ENCODE measurements around the gene ZNF296.
A peak's percentile ranks its signal among the peaks of the same experiment; 100 is the strongest.

ZNF296 gene

DNA sequence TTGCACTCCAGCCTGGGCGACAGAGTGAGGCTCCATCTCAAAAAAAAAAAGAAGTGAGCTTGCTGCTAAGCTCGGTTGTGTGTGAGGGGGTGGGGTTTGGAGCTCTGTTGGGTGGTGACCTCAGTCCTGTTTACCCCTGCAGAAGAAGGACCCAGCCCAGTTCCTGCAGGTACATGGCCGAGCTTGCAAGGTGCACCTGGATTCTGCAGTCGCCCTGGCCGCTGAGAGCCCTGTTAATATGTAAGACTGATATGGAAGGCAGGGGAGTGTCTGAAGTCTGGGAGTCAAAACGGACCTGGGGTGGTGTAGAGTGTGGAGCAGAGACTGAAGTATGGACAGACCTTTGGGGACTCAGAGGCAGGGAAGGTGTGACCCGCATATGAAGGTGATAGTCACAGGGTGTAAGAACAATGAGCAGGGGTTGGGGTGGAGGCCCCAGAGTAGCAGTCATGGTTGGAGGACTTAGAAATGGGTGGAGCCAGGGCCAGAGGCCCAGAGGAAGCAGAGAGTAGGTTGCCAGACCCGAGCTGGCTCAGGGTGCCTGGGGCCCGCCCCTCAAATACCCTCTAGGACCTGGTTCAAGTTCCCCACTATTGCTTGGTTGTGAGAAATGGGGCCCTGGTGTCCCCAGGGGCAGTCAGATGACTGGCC is 24.2 kb downstream of the ZNF296 start:
- no peak for DNase-seq

DNA sequence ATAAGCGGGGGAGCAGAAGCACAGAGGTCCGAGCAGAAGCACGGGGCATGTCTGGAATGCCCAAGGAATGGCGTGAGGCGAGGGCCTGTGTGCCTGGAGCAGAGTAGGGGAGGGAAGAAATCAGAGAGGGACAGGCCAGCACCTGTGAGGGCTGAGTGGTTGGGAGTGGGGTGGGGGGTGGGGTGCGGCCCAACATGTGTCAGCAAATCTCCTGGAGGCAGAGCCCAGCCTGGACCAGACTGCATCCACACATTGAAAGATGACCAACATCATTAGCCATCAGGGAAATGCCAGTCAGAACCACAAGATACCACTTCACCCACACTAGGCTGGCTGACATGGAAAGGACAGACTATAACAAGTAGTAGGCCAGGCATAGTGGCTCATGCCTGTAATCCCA is 26.2 kb downstream of the ZNF296 start:
- no peak for DNase-seq

DNA sequence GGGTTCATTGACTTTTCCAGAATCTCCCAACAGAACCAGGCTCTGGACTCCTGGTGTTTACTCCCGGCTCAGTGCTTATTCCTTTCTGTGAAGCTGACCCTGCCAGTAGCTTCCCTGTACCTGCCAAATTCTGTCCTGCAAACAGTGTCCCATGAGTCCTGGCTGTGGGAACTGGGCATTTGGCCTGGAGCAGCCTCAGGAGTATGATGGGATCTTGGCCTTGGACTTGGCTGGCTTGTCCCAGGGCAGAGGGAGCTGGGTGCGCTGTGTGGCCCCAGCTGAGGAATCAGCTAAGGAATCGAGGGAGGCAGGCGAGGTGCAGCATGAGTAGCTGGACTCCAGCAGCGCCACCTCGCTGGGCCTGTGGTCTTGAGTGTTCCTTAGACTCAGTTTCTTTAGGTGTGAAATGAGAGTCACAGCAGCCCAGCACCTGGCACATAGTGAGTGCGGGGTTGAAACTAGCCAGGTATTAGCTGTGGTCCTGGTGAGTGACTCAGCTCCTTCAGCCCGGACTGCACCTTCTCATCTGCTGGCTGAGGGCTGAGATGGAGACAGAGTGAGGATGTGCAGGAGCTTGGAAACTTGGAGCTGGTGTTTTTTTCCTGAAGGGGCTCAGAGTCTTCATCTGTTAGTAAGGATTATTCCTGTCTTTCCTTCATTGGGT is 27.1 kb downstream of the ZNF296 start:
- DNase-seq: no peak

DNA sequence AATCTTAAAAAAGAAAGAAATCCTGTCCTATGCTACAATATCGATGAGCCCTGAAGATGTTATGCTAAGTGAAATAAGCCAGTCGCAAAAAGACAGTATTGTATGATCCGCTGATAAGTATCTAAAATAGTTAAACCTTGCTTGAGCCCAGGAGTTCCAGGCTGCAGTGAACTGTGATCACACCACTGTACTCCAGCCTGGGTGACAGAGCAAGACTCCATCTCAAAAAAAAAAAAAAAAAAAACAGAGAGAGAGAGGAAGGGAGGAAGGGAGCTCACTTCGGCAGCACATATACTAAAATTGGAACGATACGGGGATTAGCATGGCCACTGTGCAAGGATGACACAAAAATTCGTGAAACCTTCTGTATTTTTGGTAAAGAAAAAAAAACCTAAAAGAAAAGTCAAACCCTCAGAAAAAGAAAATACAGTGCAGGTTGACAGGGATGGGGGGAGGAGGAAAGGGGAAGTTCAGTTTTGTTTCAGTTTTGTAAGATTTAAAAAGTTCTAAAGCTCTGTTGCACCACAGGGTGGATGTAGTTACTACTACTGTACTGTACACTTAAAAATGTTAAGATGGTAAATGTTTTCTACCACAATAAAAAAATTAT is 29.0 kb downstream of the ZNF296 start:
- no peak for DNase-seq

DNA sequence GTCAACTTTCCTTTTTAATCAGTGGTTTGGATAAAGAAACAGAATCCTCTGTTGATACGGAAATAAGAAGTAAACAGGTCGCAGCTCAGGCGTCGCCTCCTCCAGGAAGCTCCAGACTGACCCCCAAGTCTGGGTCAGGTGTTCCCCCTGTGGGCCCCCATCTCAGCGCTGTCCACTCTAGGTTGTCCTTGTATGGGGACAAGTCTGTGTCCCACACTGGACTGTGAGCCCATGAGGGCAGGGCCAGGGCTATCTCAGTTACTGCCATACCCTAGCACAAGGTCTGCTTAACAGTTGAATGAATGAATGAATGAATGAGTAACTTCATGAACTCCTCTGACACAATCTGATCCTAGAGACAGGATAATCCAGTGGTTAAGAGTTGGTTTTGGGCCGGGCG is 29.9 kb downstream of the ZNF296 start:
- DNase-seq: no peak

DNA sequence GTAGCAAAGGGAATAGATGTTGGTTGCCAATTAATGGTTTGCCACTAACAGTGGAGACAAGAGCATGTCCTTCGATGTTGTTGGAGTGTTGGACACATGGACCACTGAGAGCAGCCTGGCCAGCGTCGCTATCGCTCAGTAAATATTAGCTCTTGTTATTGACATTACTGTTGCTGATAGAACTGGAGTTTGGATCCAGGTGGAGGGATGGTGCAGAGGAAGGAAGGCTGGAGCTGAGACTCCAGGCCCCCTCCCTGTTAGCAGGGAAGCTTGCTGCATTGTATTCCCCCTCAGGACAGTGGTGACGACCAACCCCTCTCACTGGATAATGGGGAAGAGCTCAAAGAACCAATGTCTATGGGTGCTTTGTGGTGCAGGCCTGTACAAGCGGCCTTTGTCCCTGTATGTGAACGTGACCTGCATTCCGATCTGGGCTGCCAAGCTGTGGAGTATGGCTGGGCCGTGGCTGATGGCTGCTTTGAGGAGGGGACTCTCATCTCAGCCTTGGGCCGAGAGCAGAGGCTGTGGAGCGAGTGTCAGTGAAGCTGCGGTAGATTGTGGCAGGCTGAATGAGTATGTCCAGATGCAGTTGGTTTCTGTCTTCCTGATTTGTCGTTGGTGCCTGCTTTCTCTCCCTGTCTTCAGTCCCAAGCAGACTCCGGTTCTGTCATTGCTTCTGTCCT is 30.5 kb downstream of the ZNF296 start:
- no peak for DNase-seq

DNA sequence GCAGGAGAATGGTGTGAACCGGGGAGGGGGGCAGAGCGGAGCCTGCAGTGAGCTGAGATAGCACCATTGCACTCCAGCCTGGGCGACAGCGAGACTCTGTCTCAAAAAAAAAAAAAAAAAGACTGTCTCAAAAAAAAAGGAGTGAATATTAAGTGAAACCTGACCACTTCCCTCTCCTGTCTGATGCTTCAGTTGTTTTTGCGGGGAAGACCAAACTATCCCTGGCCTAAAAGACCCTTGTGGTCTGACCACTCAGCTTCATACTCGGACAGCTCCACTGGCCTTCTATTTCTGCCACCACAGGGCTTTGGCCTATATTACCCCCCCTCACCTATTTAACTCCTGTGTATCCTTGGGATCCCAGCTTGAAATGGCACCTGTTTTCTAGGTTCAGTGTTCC is 35.2 kb downstream of the ZNF296 start:
- no peak for DNase-seq

DNA sequence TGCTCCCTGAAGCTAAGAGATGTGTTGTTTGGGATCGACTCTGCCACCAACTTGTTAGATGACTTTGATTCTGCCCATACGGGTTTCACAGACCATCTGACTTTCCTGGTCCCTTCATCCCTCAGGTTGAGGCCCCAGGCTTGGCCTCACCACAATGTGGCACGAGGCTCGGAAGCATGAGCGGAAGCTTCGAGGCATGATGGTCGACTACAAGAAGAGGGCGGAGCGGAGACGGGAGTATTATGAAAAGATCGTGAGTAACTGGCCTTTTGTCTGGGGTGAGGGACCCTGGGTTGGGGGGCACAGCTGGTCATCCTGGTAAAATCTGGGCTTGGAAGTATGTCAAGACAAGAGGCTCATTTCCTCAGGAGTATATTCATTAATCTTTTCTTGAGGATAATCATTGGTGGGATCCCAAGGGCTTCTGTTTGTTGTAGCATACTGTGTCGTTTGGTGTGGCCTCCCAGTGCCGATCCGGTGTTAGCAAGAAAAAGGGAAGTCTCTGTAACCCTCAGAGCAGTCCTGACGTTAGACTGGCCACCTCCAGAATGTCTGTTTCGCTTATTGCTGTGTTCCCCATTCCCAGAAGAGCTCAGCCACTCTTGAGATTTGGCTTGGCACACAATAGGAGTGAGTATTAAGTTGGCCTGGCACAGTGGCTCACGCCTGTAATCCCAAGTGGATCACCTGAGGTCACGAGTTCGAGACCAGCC is 36.1 kb downstream of the ZNF296 start:
- DNase-seq: no peak

- DNase-seq: peak; percentile 90
Measured at GRCh38 chr19:45038931-45039893, 37.1 kb downstream of the ZNF296 start, which contains the start of gene CLASRP. TSS of gene CLASRP (plus strand) at chr19:45039045. CDS start at chr19:45040213, 1,168 bp downstream.

DNA sequence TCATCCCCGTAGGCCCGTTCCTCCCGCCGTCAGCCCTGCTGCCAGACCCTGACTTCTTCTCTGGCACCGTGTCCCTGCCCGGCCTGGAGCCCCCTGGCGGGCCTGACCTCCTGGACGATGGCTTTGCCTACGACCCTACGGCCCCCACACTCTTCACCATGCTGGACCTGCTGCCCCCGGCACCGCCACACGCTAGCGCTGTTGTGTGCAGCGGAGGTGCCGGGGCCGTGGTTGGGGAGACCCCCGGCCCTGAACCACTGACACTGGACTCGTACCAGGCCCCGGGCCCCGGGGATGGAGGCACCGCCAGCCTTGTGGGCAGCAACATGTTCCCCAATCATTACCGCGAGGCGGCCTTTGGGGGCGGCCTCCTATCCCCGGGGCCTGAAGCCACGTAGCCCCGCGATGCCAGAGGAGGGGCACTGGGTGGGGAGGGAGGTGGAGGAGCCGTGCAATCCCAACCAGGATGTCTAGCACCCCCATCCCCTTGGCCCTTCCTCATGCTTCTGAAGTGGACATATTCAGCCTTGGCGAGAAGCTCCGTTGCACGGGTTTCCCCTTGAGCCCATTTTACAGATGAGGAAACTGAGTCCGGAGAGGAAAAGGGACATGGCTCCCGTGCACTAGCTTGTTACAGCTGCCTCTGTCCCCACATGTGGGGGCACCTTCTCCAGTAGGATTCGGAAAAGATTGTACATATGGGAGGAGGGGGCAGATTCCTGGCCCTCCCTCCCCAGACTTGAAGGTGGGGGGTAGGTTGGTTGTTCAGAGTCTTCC is 38.7 kb downstream of the ZNF296 start:
- DNase-seq: no peak

- DNase-seq: no peak
Measured at GRCh38 chr19:45035755-45036154, 40.5 kb downstream of the ZNF296 start.

GRCh38 chr19:45032421-45032820 is 43.9 kb downstream of the ZNF296 start:
- DNase-seq: no peak

GRCh38 chr19:45030825-45031224 is 45.5 kb downstream of the ZNF296 start:
- no peak for DNase-seq

- DNase-seq: no peak
Measured at GRCh38 chr19:45027371-45027770, 48.9 kb downstream of the ZNF296 start.

- no peak for DNase-seq
Measured at GRCh38 chr19:45025264-45025663, 51.0 kb downstream of the ZNF296 start.

DNA sequence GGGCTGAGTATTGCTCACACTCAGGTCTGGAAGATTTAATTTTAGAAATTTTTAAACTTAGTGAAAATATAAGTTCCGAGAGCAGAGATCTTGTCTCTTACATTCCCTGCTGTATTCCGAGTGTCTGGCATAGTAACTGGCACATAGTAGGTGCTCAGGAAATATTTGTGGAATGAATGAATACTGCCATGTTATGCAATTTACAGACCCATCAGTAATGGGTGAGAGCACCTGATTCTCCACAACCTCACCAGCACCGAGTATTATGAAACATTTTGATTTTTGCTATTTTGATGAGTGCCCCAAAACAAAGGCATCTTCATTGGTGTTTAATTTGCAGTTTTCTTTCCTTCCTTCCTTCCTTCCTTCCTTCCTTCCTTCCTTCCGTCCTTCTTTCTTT is 53.2 kb downstream of the ZNF296 start:
- no peak for DNase-seq

GRCh38 chr19:45021971-45022370 is 54.3 kb downstream of the ZNF296 start:
- no peak for DNase-seq

Measured in activated CD4-positive, alpha-beta T cell treated with anti-CD3 and anti-CD28 coated beads, Interleukin-2, amount 50 U/mL, for 16 hours (primary cell).